HUES6 (cell line): Measurements from ENCODE around the gene LMOD3.

ENCODE experiments used
- H3K27ac ChIP-seq: 2 replicates; pipeline ENCODE4 v1.7.0; 2013; ENCODE audit warnings: low read depth, mild to moderate bottlenecking, low read length, inconsistent platforms
- H3K27me3 ChIP-seq: 2 replicates; pipeline ENCODE4 v1.6.1; 2013; ENCODE audit warnings: low read length; ENCODE audit not compliant: control insufficient read depth, insufficient read depth
- H3K36me3 ChIP-seq: 2 replicates; pipeline ENCODE4 v1.6.1; 2013; ENCODE audit warnings: low read length; ENCODE audit not compliant: control insufficient read depth, insufficient read depth
- H3K4me1 ChIP-seq: 2 replicates; pipeline ENCODE4 v1.6.1; 2013; ENCODE audit warnings: low read length; ENCODE audit not compliant: control insufficient read depth, insufficient read depth
- H3K4me3 ChIP-seq: 2 replicates; pipeline ENCODE4 v1.5.1; 2013; ENCODE audit warnings: low read depth, low read length
- H3K9ac ChIP-seq: one replicate; pipeline ENCODE4 v1.6.1; 2013; ENCODE audit warnings: mild to moderate bottlenecking, low read length
- H3K9me3 ChIP-seq: 2 replicates; pipeline ENCODE4 v1.6.1; 2013; ENCODE audit warnings: low read depth, low read length; ENCODE audit not compliant: control insufficient read depth, insufficient read depth

The LMOD3 gene

DNA sequence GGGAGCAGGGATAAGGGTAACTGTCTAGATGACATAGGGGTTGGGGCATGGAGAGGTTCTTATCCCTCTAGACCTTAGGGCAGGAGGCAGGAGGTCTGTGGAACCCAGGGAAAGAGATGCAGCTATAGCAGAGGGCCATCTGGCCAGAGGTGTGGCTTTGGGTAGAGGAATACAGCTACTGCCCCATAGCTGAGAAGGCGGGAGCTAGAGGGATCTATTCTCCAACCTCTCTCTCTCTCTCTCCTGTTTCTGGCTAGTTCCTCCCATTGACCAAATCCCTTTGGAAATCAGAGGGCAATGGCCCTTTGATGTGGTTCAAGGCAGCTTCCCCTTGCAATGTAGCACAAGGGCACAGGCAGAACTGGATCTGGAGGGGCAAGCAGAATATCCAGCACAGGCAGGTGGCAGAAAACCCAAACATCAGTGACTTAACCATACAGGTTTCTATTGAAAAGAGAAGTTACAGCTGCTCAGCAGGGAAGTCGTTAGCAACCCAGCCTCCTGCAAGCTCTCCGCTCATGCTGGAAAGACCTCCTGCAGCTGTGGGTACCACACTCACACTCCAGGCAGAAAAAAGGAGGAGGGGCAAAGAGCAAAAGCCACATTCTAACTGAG lies 22.3 kb upstream of the LMOD3 start:
- no peak overlapping the region for H3K27ac ChIP-seq
- H3K4me3 ChIP-seq: no peak overlapping the region
- no peak overlapping the region for H3K9ac ChIP-seq
- peaks cover 17% of the 10 kb centered on the region; the same call in 1 of the 2 replicates for H3K4me1 ChIP-seq
- H3K36me3 ChIP-seq: no peaks in the 10 kb centered on the region
- H3K9me3 ChIP-seq: no peaks in the 10 kb centered on the region
- H3K27me3 ChIP-seq: peaks cover 93% of the 10 kb centered on the region

DNA sequence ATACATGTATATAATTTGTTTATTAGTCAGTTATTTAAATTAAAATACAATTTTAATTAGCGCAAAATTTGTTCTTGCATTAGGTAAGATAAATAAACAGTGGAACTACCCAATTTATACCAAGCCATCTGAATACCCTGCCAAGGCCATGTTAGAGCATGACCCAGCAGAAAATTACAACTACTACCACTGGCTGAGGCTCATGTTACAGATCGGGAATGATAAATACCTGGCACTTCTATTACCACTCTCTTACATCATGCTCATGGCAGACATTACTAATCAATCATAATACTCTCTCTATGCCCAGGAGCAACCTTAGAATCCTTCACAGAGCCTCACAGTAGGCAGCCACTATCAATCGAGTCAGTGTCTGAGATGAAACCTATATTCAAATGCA lies 21.2 kb upstream of the LMOD3 start:
- H3K27me3 ChIP-seq: peaks cover 97% of the 10 kb centered on the region
- H3K4me1 ChIP-seq: peaks cover 17% of the 10 kb centered on the region; the same call in 1 of the 2 replicates
- no peak overlapping the region for H3K9ac ChIP-seq
- H3K36me3 ChIP-seq: no peaks in the 10 kb centered on the region
- H3K4me3 ChIP-seq: no peak overlapping the region
- no peak overlapping the region for H3K27ac ChIP-seq
- H3K9me3 ChIP-seq: no peaks in the 10 kb centered on the region

DNA sequence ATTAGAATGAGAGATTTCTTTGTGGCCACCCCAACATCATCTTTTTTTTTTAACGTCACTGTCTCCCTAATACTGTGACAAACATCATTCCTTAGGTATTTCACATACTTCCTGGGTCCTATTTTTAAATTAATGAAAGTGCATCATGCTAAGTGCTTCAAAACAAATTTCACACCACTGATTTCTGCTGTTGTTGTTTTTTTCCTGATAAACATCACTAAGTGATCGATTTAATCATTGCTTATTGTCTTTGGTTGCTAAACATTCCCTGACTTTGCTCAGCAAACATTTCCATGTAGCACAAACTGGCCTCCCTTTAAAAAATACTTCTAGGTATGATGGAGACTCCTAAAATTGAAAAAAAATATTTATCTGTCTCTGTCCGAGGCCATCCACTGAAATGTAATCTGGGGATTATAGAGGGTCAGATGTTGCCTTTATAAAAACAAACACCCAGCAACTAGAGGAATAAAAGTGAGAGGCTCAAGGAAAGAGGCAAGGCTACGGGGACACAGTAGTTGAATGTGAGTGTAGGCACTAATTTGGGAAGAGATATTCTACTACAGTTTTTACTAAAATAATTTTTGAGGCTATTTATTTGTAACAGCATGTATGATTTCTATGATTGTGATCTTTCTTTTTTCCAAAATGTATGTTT lies 20.5 kb upstream of the LMOD3 start:
- Histone ChIP-seq H3K27me3 (peaks cover 97% of the 10 kb centered on the region), H3K9me3 (no peaks in the 10 kb centered on the region), H3K27ac (no peak overlapping the region), H3K9ac (no peak overlapping the region), H3K4me1 (peaks cover 17% of the 10 kb centered on the region; the same call in 1 of the 2 replicates), H3K36me3 (no peaks in the 10 kb centered on the region), H3K4me3 (no peak overlapping the region)

DNA sequence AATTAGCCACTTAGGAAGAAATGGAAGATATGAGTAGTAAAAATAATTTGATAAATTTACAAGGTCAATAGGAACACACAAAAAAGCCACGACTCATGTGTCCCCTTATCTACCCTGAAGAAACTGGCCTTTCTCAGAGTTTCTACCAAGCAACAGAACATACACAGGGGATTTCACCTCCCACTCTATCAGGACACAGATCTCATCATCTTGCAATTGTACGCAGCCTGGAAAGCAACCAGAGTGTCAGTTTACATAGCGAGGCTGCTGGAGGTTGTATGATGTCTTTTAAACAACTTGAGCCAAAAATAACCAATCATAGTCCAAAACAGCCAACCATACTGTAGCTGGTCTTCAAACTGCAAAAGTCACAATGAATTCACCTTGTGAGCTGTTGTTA lies 19.7 kb upstream of the LMOD3 start:
- H3K9me3 ChIP-seq: no peaks in the 10 kb centered on the region
- no peak overlapping the region for H3K27ac ChIP-seq
- H3K4me3 ChIP-seq: no peak overlapping the region
- H3K4me1 ChIP-seq: peaks cover 17% of the 10 kb centered on the region; the same call in 1 of the 2 replicates
- no peak overlapping the region for H3K9ac ChIP-seq
- peaks cover 96% of the 10 kb centered on the region for H3K27me3 ChIP-seq
- H3K36me3 ChIP-seq: no peaks in the 10 kb centered on the region

DNA sequence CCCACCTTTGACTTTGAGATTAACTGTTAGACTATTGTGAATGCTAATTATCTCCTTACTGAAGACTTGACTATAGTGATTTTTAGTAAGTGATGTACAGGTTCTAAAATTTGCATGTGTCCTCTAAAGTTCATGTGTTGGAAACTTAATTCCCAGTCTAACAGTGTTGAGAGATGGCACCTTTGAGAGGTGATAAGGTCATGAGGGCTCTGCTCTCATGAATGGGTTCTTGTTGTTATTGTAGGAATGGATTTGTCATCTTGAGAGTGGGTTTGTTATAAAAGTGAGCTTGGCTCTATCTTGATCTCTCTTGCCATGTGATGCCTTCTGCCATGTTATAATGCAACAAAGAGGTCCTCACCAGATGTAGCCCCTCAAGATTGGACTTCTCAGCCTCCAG lies 18.9 kb upstream of the LMOD3 start:
- H3K27me3 ChIP-seq: peaks cover 89% of the 10 kb centered on the region

DNA sequence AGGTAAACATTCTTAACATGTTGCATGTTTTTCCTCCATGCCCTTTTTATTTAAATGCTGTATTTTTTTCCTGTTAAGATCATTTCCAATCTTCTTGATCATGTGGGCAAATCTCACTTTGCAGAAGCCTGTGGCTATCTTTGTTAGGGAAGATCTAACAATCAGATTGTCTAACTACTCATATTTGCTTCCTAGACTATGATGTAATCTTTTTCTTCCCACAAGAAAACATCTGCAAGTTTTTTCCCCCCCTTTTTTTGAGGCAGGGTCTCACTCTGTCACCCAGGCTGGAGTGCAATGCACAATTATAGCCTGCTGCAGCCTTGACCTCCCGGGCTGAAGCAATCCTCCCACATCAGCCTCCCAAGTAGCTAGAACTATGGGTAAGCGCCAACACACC lies 15.0 kb upstream of the LMOD3 start:
- H3K36me3 ChIP-seq: no peaks in the 10 kb centered on the region
- no peaks in the 10 kb centered on the region for H3K9me3 ChIP-seq
- H3K27me3 ChIP-seq: peaks cover 50% of the 10 kb centered on the region
- H3K27ac ChIP-seq: no peak overlapping the region
- no peak overlapping the region for H3K4me3 ChIP-seq
- no peaks in the 10 kb centered on the region for H3K4me1 ChIP-seq
- H3K9ac ChIP-seq: no peak overlapping the region

More for the DNA sequence above, 18.9 kb upstream of the LMOD3 start:
- Histone ChIP-seq H3K27ac (no peak overlapping the region), H3K36me3 (no peaks in the 10 kb centered on the region), H3K4me1 (peaks cover 17% of the 10 kb centered on the region; the same call in 1 of the 2 replicates), H3K4me3 (no peak overlapping the region), H3K9ac (no peak overlapping the region), H3K9me3 (no peaks in the 10 kb centered on the region)

DNA sequence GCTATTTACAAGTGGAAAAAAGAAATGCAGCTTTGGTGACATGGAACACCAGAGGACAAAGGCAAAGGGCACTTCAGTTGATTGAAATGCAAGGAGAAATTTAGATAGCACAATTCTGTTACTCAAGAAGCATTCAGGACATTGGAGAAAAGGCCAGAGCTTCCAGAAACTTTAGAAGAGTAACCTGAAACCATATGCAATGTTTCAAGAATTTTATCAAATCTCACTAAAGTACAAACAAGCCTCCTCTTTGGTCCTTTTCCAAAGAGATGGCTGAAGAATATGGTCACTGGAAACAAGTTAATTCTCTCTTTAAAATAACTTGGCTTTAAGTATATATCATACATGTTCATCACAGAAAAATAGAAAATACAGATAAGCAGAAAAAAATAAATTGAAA lies 14.6 kb upstream of the LMOD3 start:
- H3K4me3 ChIP-seq: no peak overlapping the region

DNA sequence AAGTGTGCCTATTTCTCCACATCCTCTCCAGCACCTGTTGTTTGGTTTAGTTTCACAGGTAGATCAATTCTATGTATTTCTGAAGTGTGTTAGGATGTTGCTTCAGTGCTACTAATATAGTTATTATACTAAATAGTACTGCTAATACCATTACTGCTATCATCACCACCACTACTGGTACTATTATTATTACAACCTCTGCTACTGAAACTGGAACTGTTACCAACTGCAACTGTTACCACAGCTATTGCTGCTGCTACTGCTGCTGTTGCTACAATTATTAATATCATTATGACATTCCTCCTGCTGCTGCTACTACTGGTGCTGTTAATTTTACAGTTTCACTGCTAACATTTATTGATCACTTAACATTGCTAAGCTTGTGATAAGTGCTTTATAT lies 8.3 kb upstream of the LMOD3 start:
- no peak overlapping the region for H3K9ac ChIP-seq
- no peaks in the 10 kb centered on the region for H3K4me1 ChIP-seq
- no peak overlapping the region for H3K4me3 ChIP-seq
- no peak overlapping the region for H3K27ac ChIP-seq
- no peaks in the 10 kb centered on the region for H3K36me3 ChIP-seq
- no peaks in the 10 kb centered on the region for H3K9me3 ChIP-seq
- no peaks in the 10 kb centered on the region for H3K27me3 ChIP-seq

More for the DNA sequence above, 14.6 kb upstream of the LMOD3 start:
- H3K36me3 ChIP-seq: no peaks in the 10 kb centered on the region
- H3K9me3 ChIP-seq: no peaks in the 10 kb centered on the region
- no peak overlapping the region for H3K27ac ChIP-seq
- peaks cover 46% of the 10 kb centered on the region for H3K27me3 ChIP-seq
- no peaks in the 10 kb centered on the region for H3K4me1 ChIP-seq
- no peak overlapping the region for H3K9ac ChIP-seq

DNA sequence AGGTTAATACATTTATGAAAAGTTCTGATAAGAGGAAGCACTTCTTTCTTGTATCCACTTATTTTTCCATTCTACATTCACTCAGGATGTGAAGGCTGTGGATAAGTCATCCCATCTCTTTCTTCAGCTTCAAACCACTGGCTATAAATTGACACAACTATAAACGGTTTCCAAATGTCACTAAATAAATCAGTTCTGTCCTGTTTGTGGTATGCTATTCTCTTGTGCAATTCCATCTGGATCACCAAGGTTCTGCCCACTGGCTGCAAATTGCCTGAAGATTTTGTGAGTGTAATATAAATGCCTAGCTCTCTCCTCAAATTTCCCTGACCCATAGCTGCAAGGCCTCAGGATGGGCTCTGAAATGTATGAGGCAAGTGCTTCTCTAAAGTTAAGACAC lies 7.1 kb upstream of the LMOD3 start:
- no peak overlapping the region for H3K4me3 ChIP-seq
- no peaks in the 10 kb centered on the region for H3K9me3 ChIP-seq
- H3K9ac ChIP-seq: no peak overlapping the region
- no peaks in the 10 kb centered on the region for H3K36me3 ChIP-seq
- H3K27ac ChIP-seq: no peak overlapping the region
- no peaks in the 10 kb centered on the region for H3K27me3 ChIP-seq
- H3K4me1 ChIP-seq: no peaks in the 10 kb centered on the region

DNA sequence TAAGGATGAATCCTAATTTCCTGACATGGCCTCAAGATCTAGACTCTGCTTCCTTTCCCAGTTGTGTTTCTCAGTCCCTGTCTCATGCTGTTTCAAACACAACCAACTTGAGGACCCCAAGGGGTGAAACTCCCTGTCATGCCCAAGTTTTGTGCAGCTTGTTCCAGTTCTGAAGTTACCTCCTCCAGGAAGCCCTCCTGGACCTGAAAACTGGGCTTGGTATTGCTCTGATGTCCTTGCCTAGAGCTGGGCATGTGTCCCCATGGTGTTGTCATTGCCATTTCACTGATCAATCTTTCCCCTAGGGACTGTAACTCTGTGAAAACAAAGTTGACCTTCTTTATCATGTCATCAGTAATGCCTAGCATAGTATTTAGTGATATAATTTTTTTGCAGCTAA lies 6.1 kb upstream of the LMOD3 start:
- no peak overlapping the region for H3K9ac ChIP-seq
- H3K27ac ChIP-seq: no peak overlapping the region
- H3K36me3 ChIP-seq: no peaks in the 10 kb centered on the region
- no peak overlapping the region for H3K4me3 ChIP-seq
- no peaks in the 10 kb centered on the region for H3K27me3 ChIP-seq
- no peaks in the 10 kb centered on the region for H3K4me1 ChIP-seq
- H3K9me3 ChIP-seq: no peaks in the 10 kb centered on the region

DNA sequence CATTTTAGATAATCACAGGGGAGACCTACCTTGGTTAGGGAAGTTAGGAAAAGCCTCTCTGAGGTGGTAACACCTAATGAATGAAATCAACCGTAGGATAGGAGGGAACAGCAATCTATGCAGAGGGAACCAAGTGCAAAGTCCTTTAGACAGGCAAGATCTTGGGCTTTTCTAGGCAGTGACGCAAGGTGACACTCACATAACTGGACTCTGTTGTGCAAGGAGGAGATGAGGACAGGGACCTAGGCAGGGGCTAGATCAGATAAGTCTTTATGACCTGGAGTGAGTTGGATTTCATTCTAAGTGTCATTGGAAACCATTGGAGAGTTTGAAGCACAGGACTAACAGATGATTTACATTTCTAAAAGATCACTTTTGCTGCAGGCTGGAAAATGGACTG lies 4.6 kb upstream of the LMOD3 start:
- Histone ChIP-seq H3K4me1 (no peaks in the 10 kb centered on the region), H3K36me3 (no peaks in the 10 kb centered on the region), H3K9ac (no peak overlapping the region), H3K4me3 (no peak overlapping the region), H3K27me3 (no peaks in the 10 kb centered on the region), H3K27ac (no peak overlapping the region), H3K9me3 (no peaks in the 10 kb centered on the region)
